Keratinocyte (primary cell): Measurements from ENCODE around the gene CTDSP2. TPM values are rescaled to one million over a fixed set of nuclear protein-coding genes. Genes with fewer than 3 reads are reported as not detected.

ENCODE experiments used
- DNase-seq: peaks from one replicate; pipeline ENCODE4 v3.0.0-alpha.2; 2011; ENCODE audit warnings: low read depth, missing footprints, low spot score
- FAIRE-seq: peaks from 2 replicates; lab custom pipeline; 2011; peaks lifted over from hg19 to GRCh38; lab: Jason Lieb, UNC
- H2AFZ ChIP-seq: 2 replicates; pipeline ENCODE4 v1.6.0; 2012; ENCODE audit warnings: low read length, control low read depth, inconsistent platforms; ENCODE audit not compliant: control insufficient read depth
- H3K27ac ChIP-seq: 2 replicates; pipeline ENCODE4 v1.5.1; 2011; ENCODE audit warnings: low read length; ENCODE audit not compliant: control insufficient read depth, insufficient read depth
- H3K27me3 ChIP-seq: 3 replicates; pipeline ENCODE4 v1.6.0; 2011; ENCODE audit warnings: low read length; ENCODE audit not compliant: control insufficient read depth, insufficient read depth; ENCODE audit errors: extremely low read depth
- H3K36me3 ChIP-seq, 2 experiments: 2 replicates in 1 of 2; 3 replicates in 1 of 2; pipeline ENCODE4 v1.5.1; 2011; ENCODE audit warnings: low read length in 2 of 2, mild to moderate bottlenecking in 1 of 2; ENCODE audit not compliant: control insufficient read depth in 2 of 2, insufficient read depth in 2 of 2; ENCODE audit errors: extremely low read depth in 1 of 2
- H3K4me1 ChIP-seq: 3 replicates; pipeline ENCODE4 v1.5.1; 2011; ENCODE audit warnings: low read length; ENCODE audit not compliant: control insufficient read depth, insufficient read depth; ENCODE audit errors: extremely low read depth
- H3K4me2 ChIP-seq: 3 replicates; pipeline ENCODE4 v1.6.0; 2011; ENCODE audit warnings: low read depth, low read length; ENCODE audit not compliant: control insufficient read depth, insufficient read depth; ENCODE audit errors: extremely low read depth
- H3K4me3 ChIP-seq, 3 experiments: fragments of 200-600 bp in 1 of 3; sonication (generic) in 1 of 3; 2 replicates in 2 of 3; 3 replicates in 1 of 3; pipeline ENCODE4 v1.5.1; 2011 to 2016; ENCODE audit warnings: low read length in 3 of 3, mild to moderate bottlenecking in 3 of 3, control low read depth in 2 of 3, inconsistent platforms in 1 of 3, low read depth in 1 of 3, mixed read lengths in 1 of 3, mixed run types in 1 of 3, moderate library complexity in 1 of 3; ENCODE audit not compliant: control insufficient read depth in 2 of 3, insufficient read depth in 2 of 3; ENCODE audit errors: extremely low read depth in 1 of 3
- H3K79me2 ChIP-seq: 2 replicates; pipeline ENCODE4 v1.6.0; 2012; ENCODE audit warnings: low read length; ENCODE audit not compliant: control insufficient read depth, insufficient read depth
- H3K9ac ChIP-seq: 3 replicates; pipeline ENCODE4 v1.6.0; 2011; ENCODE audit warnings: low read length; ENCODE audit not compliant: control insufficient read depth, insufficient read depth; ENCODE audit errors: extremely low read depth
- H3K9me1 ChIP-seq: 3 replicates; pipeline ENCODE4 v1.6.0; 2011; ENCODE audit warnings: low read length; ENCODE audit not compliant: control insufficient read depth, insufficient read depth; ENCODE audit errors: extremely low read depth
- H3K9me3 ChIP-seq: 2 replicates; pipeline ENCODE4 v1.5.1; 2012; ENCODE audit warnings: low read depth, low read length; ENCODE audit not compliant: control insufficient read depth
- H4K20me1 ChIP-seq: 3 replicates; pipeline ENCODE4 v1.6.0; 2011; ENCODE audit warnings: low read length; ENCODE audit not compliant: control insufficient read depth, insufficient read depth; ENCODE audit errors: extremely low read depth
- EZH2 ChIP-seq: IDR thresholded peaks from one replicate; pipeline ENCODE4 v1.6.1; 2012; ENCODE audit warnings: inconsistent platforms, mild to moderate bottlenecking, low read length, moderate library complexity
- dilution Hi-C: fragments of 300-500 bp; cut with MboI; formaldehyde crosslinking; loops from one replicate; pipeline ENCODE4 v1.7.0; 2020; ENCODE audit warnings: low sequenced_read_pairs; ENCODE audit not compliant: extremely low pct_ligation_motif_present
- polyA plus RNA-seq, 5 experiments: library from polyadenylated mRNA; depleted of rRNA in 3 of 5; stranded (reverse) in 3 of 5; stranded (forward) in 1 of 5; unstranded in 1 of 5; fragments of >200 nt; gene quantifications; 1 replicate in 1 of 5; 2 replicates in 3 of 5; 3 replicates in 1 of 5; pipeline versions ENCODE4 v1.2.1 to v1.2.3, GENCODE V29; 2011 to 2012; ENCODE audit warnings: missing spikeins in 2 of 5, low read depth in 1 of 5, low replicate concordance in 1 of 5
- TF ChIP-seq, protein P1 (sequence below), 3 experiments: IDR thresholded peaks in 1 of 3; conservative IDR thresholded peaks in 1 of 3; optimal IDR thresholded peaks in 1 of 3; 2 replicates in 2 of 3; 3 replicates in 1 of 3; pipeline versions ENCODE3 to v1.5.1; 2011; ENCODE audit warnings: low read length in 3 of 3, mild to moderate bottlenecking in 3 of 3, moderate library complexity in 2 of 3, control low read depth in 1 of 3, inconsistent platforms in 1 of 3; ENCODE audit not compliant: insufficient read depth in 2 of 3; ENCODE audit errors: extremely low read depth in 1 of 3

The CTDSP2 gene
- polyA plus RNA-seq, 1 donor (not counting 4 experiments of a cell fraction or from before 2014, with no cell fraction given), result 54.6 TPM

DNA sequence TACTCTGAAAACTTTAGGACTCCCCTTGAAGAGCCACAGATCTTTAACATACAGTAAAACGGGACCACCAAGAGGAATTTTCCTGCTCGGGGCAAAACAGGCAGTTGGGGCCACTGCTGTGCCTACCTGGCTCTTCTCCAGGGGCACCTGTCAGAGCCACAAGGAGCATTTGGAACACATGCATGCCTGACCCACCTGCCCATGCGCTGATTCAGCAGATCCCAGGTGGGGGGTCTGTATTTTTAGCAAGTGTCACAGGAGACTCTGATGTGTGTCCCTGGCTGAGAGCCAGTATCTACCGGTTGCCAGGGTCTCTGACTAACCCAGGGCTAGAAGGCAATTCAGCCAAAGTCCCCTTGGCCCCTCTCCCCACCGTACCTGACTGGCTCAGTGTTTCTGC is 6.5 kb downstream of the CTDSP2 start:
- Histone ChIP-seq H3K9ac (no peak overlapping the region), H3K27ac (no peak overlapping the region), H3K79me2 (peaks cover 86% of the 10 kb centered on the region), H3K36me3 (no peaks in the 10 kb centered on the region), H3K9me3 (no peaks in the 10 kb centered on the region), H3K4me3 (no peak overlapping the region), H3K9me1 (peaks cover 10% of the 10 kb centered on the region), H4K20me1 (peaks cover 21% of the 10 kb centered on the region), H3K4me2 (no peak overlapping the region), H2AFZ (no peak overlapping the region), H3K4me1 (peaks cover 70% of the 10 kb centered on the region), H3K27me3 (no peaks in the 10 kb centered on the region)
- no peak for DNase-seq
- TF ChIP-seq, protein P1, sequence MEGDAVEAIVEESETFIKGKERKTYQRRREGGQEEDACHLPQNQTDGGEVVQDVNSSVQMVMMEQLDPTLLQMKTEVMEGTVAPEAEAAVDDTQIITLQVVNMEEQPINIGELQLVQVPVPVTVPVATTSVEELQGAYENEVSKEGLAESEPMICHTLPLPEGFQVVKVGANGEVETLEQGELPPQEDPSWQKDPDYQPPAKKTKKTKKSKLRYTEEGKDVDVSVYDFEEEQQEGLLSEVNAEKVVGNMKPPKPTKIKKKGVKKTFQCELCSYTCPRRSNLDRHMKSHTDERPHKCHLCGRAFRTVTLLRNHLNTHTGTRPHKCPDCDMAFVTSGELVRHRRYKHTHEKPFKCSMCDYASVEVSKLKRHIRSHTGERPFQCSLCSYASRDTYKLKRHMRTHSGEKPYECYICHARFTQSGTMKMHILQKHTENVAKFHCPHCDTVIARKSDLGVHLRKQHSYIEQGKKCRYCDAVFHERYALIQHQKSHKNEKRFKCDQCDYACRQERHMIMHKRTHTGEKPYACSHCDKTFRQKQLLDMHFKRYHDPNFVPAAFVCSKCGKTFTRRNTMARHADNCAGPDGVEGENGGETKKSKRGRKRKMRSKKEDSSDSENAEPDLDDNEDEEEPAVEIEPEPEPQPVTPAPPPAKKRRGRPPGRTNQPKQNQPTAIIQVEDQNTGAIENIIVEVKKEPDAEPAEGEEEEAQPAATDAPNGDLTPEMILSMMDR (optimal IDR thresholded peaks at IDR 0.05 in 1 of 3, IDR thresholded peaks at IDR 0.05 in 1 of 3, conservative IDR thresholded peaks at IDR 0.05 in 1 of 3; ENCODE audit: extremely low read depth in 1 of 3, insufficient read depth in 2 of 3, low read length in 3 of 3), result no peak
- no peak for TF ChIP-seq EZH2
- dilution Hi-C loops, result no loop called here
- no peak for FAIRE-seq

DNA sequence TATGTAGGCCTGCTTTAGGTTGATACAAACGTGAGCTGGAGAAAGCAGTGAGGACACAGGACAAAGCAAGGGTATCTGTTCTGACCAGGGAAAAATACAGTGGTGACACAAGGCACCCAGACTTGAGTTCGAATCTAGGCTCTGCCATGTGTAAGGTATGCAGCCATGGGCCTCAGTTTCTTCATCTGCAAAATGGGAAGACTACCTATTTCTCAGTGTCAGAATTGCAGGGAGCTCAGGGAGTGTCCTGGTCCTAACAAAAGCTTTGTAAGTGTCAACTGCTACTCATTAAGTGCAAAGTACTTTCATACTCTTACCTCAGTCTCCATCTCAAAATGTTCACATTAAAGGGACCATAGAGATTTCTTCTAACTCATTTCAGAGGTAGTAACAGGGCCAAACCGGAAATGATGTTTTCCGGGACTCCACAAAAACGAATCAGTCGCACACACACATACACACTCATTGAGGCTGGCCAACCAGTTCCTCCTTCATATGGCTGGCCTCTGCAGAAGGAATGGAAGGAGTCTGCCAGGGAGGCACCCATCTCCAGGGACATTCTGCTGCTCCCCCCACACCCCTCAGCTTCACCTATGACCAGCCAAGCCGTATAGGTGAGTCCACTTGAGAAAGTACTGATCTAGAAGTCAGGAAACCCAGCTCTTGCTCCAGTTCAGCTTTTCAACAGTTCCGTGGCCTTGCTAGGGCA is 7.8 kb downstream of the CTDSP2 start:
- H3K36me3 ChIP-seq, result no peaks in the 10 kb centered on the region
- peaks cover 10% of the 10 kb centered on the region for H3K9me1 ChIP-seq
- peaks cover 22% of the 10 kb centered on the region for H4K20me1 ChIP-seq
- dilution Hi-C loops, result no loop called here
- peak overlapping the region; percentile 51 for H3K4me2 ChIP-seq
- FAIRE-seq (no peak), DNase-seq (no peak)
- H3K4me3 ChIP-seq, result no peak overlapping the region
- TF ChIP-seq EZH2, result no peak
- TF ChIP-seq, protein P1 (optimal IDR thresholded peaks at IDR 0.05 in 1 of 3, IDR thresholded peaks at IDR 0.05 in 1 of 3, conservative IDR thresholded peaks at IDR 0.05 in 1 of 3; ENCODE audit: extremely low read depth in 1 of 3, insufficient read depth in 2 of 3, low read length in 3 of 3), result no peak
- peak overlapping the region; percentile 1 for H3K27ac ChIP-seq
- H3K4me1 ChIP-seq, result peaks cover 60% of the 10 kb centered on the region
- H2AFZ ChIP-seq, result no peak overlapping the region
- H3K9ac ChIP-seq, result no peak overlapping the region
- no peaks in the 10 kb centered on the region for H3K9me3 ChIP-seq
- peaks cover 86% of the 10 kb centered on the region for H3K79me2 ChIP-seq
- no peaks in the 10 kb centered on the region for H3K27me3 ChIP-seq
